Stimulated activated CD4-positive, alpha-beta T cell treated with anti-CD3 and anti-CD28 coated beads, Interleukin-2, amount 100 ng/mL, for 4 hours (primary cell): ENCODE data around the gene OPCML.

Experiments used
- DNase-seq: peaks from one replicate; pipeline ENCODE4 v3.0.0-alpha.2; 2020; ENCODE audit warnings: low read depth

Gene OPCML

GRCh38 chr11:133541021-133541719, 8.9 kb upstream of the OPCML start:
- DNase-seq: no peak

GRCh38 chr11:133536198-133536597, 3.9 kb upstream of the OPCML start:
- no peak for DNase-seq

GRCh38 chr11:133533205-133533604, 904 bp upstream of the OPCML start:
- no peak for DNase-seq

GRCh38 chr11:133531458-133531857, 843 bp downstream of the OPCML start:
- no peak for DNase-seq

GRCh38 chr11:133530501-133530835, 1.8 kb downstream of the OPCML start:
- DNase-seq: no peak

- DNase-seq: no peak
These were observed 2.3 kb downstream of the OPCML start for GRCh38 chr11:133529807-133530500.

GRCh38 chr11:133526790-133527189, 5.5 kb downstream of the OPCML start:
- DNase-seq: no peak

GRCh38 chr11:133525976-133526375, 6.3 kb downstream of the OPCML start:
- no peak for DNase-seq

GRCh38 chr11:133524488-133524887, 7.8 kb downstream of the OPCML start:
- DNase-seq: no peak

GRCh38 chr11:133522344-133522743, 10.0 kb downstream of the OPCML start:
- DNase-seq: no peak

- no peak for DNase-seq
These were observed 10.8 kb downstream of the OPCML start for GRCh38 chr11:133521502-133521901.

GRCh38 chr11:133520707-133521106, 11.6 kb downstream of the OPCML start:
- no peak for DNase-seq

- DNase-seq: no peak
These were observed 12.7 kb downstream of the OPCML start for GRCh38 chr11:133519560-133519959.

GRCh38 chr11:133518702-133519264, 13.5 kb downstream of the OPCML start:
- no peak for DNase-seq

- no peak for DNase-seq
These were observed 15.5 kb downstream of the OPCML start for GRCh38 chr11:133516845-133517244.

- no peak for DNase-seq
These were observed 17.2 kb downstream of the OPCML start for GRCh38 chr11:133515107-133515506.

GRCh38 chr11:133509924-133510697, 22.2 kb downstream of the OPCML start:
- no peak for DNase-seq

GRCh38 chr11:133508468-133508867, 23.8 kb downstream of the OPCML start:
- DNase-seq: no peak

- DNase-seq: no peak
These were observed 25.1 kb downstream of the OPCML start for GRCh38 chr11:133507185-133507584.

GRCh38 chr11:133506551-133507094, 25.7 kb downstream of the OPCML start:
- DNase-seq: no peak

- DNase-seq: no peak
These were observed 26.3 kb downstream of the OPCML start for GRCh38 chr11:133506023-133506422.

- DNase-seq: no peak
These were observed 27.4 kb downstream of the OPCML start for GRCh38 chr11:133504906-133505305.

- no peak for DNase-seq
These were observed 28.5 kb downstream of the OPCML start for GRCh38 chr11:133503776-133504175.
